ENCODE results near the gene GPR183.

GRCh38 chr13:99329477-99329876, 22.3 kb upstream of the GPR183 start:
- TF ChIP-seq CTCF (IDR thresholded peaks at IDR 0.05) (no peak), POLR2A (IDR thresholded peaks at IDR 0.05) (no peak)

Measured in adrenal gland (tissue), 5 donors.